Esophagus muscularis mucosa (tissue), 4 donors: ENCODE measurements around the gene ARHGAP12.

Source experiments
- EP300 ChIP-seq: sonication (generic); formaldehyde crosslinking; IDR thresholded peaks from one replicate; pipeline ENCODE4 v1.6.1; 2017; ENCODE audit warnings: antibody characterized with exemption
- POLR2A ChIP-seq: fragments of 450-650 bp; IDR thresholded peaks from one replicate; pipeline ENCODE4 v1.6.1; 2017; ENCODE audit warnings: antibody characterized with exemption, moderate library complexity, mild to moderate bottlenecking, low read depth
- POLR2AphosphoS5 ChIP-seq, 2 donors: sonication (generic); formaldehyde crosslinking; IDR thresholded peaks; one replicate each; pipeline ENCODE4 v1.6.1; 2017; ENCODE audit warnings: antibody characterized with exemption in 2 of 2
- TF ChIP-seq, protein P1 (sequence below), 3 experiments: fragments of 200-600 bp in 2 of 3; fragments of 450-650 bp in 1 of 3; sonication (generic) in 2 of 3; IDR thresholded peaks; one replicate each; pipeline ENCODE4 v1.5.1; 2017 to 2019; ENCODE audit warnings: antibody characterized with exemption in 3 of 3, mild to moderate bottlenecking in 2 of 3, moderate library complexity in 1 of 3

DNA sequence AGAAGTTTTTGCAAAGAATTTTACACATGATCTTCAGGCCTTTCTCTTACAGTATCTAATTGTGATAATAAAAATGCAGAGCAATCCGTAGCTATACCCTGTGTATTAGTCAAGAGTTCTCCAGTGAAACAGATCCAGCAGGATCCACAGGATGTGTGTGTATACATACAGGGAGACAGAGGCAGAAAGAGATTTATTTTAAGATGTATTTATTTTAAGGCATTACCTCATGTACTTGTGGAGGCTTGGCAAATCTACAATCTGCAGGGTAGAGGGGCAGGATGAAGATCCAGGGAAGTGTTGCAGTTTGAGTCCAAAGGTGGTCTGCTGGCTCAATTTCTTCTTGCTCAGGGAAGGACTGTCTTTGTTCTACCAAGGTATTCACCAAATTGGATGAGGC, 41.7 kb downstream of the ARHGAP12 start:
- TF ChIP-seq POLR2AphosphoS5 (IDR thresholded peaks at IDR 0.05) (no peak), POLR2A (no peak), EP300 (no peak)
- TF ChIP-seq, protein P1, sequence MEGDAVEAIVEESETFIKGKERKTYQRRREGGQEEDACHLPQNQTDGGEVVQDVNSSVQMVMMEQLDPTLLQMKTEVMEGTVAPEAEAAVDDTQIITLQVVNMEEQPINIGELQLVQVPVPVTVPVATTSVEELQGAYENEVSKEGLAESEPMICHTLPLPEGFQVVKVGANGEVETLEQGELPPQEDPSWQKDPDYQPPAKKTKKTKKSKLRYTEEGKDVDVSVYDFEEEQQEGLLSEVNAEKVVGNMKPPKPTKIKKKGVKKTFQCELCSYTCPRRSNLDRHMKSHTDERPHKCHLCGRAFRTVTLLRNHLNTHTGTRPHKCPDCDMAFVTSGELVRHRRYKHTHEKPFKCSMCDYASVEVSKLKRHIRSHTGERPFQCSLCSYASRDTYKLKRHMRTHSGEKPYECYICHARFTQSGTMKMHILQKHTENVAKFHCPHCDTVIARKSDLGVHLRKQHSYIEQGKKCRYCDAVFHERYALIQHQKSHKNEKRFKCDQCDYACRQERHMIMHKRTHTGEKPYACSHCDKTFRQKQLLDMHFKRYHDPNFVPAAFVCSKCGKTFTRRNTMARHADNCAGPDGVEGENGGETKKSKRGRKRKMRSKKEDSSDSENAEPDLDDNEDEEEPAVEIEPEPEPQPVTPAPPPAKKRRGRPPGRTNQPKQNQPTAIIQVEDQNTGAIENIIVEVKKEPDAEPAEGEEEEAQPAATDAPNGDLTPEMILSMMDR (IDR thresholded peaks at IDR 0.05): no peak
